GM19467 (cell line): ENCODE measurements around the gene MSRB3.

Experiments
- ATAC-seq: cut with Tn5 transposase; IDR thresholded peaks from one replicate; pipeline ENCODE4 v1.9.1; 2021; ENCODE audit warnings: mild to moderate bottlenecking, moderate library complexity; ENCODE audit not compliant: unreplicated experiment

MSRB3 gene

DNA sequence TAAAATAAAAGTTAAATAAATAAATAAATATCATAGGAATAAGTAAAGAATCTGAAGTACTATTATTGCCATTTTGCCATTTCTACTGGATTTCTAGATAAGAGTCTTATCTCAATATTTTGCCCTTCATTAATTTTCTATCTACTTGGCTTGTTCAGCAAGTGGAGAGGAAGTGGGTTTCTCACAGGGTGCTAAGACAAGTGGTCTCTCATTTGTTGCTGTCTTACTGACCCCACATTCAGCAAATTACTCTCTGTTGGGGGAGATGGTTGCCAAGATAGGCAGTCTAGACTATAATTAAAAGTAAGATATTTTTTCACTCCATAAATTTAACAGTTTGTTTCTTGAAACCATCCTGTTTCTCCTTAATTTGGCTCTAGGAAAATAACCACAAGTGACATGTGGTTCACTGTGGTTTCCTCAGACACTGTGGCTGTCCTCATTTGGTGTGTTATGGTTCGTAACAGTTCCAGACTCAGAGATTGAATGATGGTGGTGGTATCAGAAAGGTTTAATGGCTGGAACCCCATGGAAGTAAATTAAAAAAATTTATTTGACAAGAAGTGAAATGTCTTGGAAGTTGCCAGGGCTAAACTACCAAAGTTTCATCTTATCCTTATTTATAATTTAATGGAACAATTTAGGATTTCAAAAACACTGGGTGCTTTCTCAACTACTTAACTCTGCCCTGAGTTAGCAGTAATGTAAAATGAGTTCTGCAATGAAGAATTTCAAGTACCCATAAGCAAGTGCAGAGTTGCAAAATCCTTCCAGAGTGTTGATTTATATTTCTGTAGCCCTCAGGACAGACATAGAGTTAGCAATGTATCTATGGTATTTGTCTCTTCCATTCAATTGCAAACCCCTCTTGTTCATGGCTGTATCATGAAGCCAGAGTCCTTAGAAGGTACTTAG lies 214.8 kb downstream of the MSRB3 start:
- no peak for ATAC-seq

GRCh38 chr12:65493913-65494245 lies 215.4 kb downstream of the MSRB3 start:
- ATAC-seq, result no peak

DNA sequence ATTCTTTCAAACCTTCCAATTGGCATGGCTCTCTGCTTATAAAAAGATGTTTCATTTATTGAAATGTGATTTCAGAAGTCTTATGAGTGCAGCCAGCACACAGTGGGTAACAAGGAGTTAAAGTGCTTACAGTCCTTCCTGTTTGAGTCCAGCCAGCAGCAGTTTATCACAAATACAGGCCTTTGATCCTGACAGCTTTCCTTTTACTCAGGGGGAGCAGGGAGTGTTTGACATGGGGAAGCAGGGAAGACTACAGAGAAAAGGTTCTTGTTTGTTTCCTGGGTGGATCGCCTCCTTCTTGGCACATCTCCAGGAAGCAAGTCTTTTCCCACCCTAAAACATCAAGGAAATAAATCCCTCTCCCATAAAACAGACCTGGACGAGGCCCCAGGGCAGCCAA lies 216.1 kb downstream of the MSRB3 start:
- ATAC-seq, result no peak

- no peak for ATAC-seq
Observed at GRCh38 chr12:65495233-65495632, 216.8 kb downstream of the MSRB3 start.

DNA sequence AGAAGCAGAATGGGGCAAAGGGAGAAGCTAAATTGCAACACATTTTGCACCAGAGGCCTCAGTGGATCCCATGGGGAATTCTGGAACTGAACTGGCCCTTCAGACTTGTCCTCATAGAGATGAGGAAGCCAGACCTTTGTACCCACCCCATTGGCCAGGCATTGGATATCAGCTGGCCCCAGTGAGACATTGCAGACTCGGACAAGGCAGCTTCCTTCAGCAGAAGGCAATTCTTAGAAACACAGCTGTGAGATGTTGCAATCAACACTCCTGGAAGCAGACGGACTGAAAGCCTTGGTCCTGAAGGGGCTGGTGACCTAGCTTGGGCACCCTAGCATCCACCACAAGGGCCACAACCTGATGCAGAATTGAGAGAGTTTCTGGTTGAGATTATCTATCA lies 218.1 kb downstream of the MSRB3 start:
- no peak for ATAC-seq

- no peak for ATAC-seq
Observed at GRCh38 chr12:65497660-65498059, 219.2 kb downstream of the MSRB3 start.

- ATAC-seq, result no peak
Observed at GRCh38 chr12:65499167-65499566, 220.7 kb downstream of the MSRB3 start.

DNA sequence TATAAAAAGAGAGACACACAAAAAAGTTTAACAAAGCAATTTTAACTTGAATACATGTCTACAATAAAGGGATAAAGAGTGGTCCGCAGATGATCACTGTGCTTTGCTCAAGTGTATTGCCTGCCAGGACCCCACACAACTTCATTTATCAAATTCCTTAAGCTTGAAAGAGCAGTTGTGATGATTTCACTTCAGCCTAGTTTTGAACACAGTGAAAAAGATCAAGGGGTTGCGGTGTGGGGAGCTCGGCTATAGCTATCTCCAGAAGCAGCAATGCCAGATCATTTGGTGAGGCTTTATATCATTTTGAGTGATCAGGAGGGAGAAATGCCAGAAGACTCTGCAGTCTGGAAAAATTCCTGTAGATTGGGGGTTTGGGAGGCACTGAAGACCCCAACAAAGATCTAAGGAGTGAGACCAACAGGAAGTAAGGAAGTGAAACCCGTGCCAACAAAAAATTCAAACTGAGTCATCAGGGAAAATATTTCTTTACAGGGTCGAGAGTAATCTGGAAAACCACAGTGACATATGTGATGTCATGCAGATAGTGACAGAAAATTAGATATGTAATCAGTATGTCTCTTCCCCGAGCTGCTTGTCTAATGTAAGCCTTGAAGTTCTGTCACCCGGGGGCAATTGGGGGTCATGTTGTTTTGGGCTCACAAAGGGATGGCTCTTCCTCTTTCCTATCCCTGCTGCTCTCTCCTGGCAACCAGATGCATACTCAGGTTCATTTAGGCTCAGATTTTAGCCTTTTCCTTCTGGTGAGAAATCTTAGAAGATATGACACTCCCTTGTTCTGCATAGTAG lies 221.8 kb downstream of the MSRB3 start:
- no peak for ATAC-seq

DNA sequence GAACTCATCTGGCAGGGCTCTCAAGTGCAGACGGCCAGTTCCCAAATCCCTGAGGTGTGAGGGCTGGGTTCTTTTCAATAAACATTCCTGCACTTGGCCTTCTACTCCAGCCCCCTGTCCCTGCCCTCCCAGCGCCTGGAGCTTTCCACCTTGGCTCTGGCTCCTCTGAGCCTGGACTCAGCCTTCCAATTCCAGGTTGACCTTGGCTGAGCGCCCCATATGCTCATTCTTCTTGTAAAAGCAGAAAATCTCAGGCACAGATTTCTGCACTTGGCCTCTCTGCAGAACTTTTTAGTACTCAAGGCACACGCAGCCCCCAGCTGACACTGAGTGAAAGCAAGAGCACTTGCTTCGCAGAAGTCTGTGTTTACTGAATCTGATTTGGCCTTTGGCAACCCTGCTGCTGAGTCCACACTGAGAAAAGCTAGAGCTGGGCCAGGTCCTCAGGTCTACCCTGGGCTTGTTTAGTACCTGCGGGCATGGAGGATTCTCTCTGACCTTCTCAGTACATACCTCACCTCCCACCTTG lies 222.7 kb downstream of the MSRB3 start:
- ATAC-seq, result no peak

GRCh38 chr12:65501935-65502334 lies 223.5 kb downstream of the MSRB3 start:
- no peak for ATAC-seq

DNA sequence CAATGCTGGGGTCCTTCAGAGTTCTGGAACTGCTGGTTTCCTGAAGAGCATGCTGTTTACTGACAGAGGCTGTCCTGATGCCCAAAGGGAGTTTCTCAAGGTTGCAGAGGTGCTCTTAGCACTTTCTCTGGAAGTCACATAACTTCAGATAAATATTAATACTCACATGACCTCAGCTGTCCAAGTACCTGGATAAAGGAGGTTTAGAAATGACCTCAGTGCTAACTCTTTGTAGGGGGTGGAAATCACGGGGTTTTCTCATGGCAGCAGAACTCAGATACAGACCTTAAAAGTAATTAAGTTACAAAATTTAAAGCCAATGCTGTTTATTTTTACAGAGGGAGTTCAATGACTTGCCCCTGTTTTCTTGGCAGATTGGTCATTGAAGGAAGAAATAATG lies 225.9 kb downstream of the MSRB3 start:
- no peak for ATAC-seq

DNA sequence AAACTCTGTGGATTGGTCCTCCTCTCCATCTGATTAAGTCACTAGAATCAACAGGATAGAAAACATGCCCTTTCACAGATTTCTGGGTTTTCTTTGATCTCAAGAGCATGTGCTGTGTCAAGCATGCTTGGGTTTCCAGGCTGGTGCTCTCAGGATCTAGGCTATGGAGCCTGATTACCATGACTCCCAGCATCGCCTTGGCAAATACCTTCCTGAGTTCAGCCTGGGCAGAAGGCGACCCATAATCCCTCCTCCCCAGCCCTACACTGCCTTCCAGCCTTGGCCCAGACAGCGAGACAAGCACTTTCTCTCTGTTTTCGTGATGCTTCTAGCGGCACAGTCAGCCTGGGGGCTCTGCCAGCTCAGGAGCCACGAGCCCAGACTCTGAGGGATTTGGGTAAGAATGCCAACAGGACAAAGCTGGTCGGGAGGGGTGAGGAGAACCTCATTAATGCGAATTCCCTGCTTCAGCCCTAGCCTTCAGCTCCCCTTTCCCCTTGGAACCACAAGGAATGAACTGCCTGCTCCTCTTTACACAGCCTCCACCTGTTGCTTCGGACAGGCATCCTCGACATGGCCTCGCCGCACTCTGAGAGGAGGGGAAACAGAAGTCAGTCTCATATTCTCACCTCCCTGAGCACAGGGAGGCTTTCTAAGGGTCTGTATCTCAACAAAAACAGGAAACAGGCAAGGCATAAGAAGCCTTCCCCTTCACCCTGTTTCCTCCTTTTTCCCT lies 227.1 kb downstream of the MSRB3 start:
- no peak for ATAC-seq

DNA sequence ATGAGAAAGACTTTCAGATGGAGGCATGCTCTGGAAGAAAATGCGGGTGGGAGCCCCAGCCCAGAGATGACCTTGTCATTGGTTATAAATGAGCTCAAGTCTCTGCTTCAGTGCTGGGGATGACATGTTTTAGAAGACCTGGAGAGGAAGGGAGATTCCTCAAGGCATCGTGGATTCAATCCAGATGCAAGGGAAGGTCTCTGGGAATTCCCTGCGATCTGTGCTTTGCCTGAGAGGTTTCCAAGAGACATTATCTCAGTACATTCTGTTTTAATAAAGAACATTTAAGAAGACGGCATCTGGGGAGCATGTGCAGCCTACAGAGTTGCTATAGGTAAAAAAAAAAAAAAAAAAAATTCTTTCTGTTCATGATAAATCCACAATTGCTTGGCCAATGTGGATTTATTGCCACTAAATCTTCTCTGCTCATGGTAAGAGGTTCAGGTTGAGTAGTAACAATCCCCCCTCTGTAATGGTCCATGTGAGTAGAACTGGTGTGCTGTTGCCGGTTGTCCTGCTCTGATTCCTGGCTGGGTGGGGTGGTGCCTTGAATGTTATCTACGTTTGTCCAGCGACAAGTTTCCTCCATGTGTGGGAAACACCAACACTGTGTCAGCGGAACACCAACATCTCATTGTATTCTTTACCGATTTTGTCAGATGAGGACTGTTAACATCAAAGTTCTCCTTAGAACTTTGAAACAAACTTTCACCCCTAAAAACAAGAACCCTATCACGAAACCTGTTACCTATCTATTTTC lies 230.0 kb downstream of the MSRB3 start:
- ATAC-seq, result no peak

- no peak for ATAC-seq
Observed at GRCh38 chr12:65510007-65510406, 231.5 kb downstream of the MSRB3 start.

- no peak for ATAC-seq
Observed at GRCh38 chr12:65510584-65511050, 232.1 kb downstream of the MSRB3 start.

DNA sequence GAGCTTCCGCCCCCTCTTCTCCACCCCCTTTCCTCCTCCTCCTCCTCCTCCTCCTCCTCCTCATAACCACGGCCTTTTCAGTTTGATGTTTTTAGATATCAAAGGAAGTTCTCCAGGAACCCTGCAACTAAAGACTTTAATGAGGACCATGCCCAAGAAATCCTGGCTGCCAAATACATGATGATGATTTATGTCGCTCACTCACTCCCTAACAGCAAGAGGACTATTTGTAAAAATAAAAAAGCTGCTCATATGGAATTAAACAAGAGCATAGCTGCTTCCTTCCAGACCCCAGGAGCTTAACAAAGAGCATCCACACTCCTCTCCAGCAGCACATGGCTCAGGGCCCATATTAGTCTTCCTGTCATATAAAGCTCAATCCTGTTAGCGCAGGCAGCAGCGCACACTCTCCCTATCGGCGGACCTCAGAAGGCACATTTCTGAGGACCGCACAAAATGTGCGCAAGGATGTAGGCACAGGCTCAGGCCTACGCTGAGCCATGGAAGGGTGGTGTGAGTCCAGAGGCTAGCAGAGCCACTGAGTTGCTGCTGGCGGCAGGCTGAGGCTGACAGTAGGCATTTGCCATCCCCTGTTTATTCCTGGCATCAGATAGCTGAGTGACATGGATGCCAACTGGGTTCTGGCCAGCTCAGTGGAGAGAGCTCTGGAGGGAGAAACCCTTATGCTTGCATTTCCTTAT lies 232.8 kb downstream of the MSRB3 start:
- ATAC-seq, result no peak

GRCh38 chr12:65511912-65512311 lies 233.4 kb downstream of the MSRB3 start:
- no peak for ATAC-seq
